Measurements from ENCODE around the gene GUCY2C.

- TF ChIP-seq CTCF (IDR thresholded peaks at IDR 0.05; ENCODE audit: insufficient read depth, low read length, poor library complexity, severe bottlenecking): no peak
- TF ChIP-seq EZH2phosphoT487 (conservative IDR thresholded peaks at IDR 0.05; ENCODE audit: low read length): no peak
Measured at GRCh38 chr12:14701809-14702568, 5.6 kb upstream of the GUCY2C start.

Measured in SU-DHL-6 (cell line).